SU-DHL-6 (cell line): ENCODE results near the gene NLRP1.

Experiments used
- EZH2phosphoT487 ChIP-seq: fragments of 200-600 bp; sonication (generic), shearing (Covaris generic); conservative IDR thresholded peaks from 2 replicates; pipeline ENCODE4 v1.6.1; 2018; ENCODE audit warnings: mild to moderate bottlenecking, antibody characterized with exemption, low read length, moderate library complexity, mixed read lengths
- TF ChIP-seq, protein P1 (sequence below): fragments of 200-600 bp; sonication (generic); IDR thresholded peaks from one replicate; pipeline ENCODE4 v1.5.1; 2017; ENCODE audit warnings: antibody characterized with exemption, mild to moderate bottlenecking, low read length, moderate library complexity; ENCODE audit not compliant: insufficient read depth, poor library complexity, severe bottlenecking

DNA sequence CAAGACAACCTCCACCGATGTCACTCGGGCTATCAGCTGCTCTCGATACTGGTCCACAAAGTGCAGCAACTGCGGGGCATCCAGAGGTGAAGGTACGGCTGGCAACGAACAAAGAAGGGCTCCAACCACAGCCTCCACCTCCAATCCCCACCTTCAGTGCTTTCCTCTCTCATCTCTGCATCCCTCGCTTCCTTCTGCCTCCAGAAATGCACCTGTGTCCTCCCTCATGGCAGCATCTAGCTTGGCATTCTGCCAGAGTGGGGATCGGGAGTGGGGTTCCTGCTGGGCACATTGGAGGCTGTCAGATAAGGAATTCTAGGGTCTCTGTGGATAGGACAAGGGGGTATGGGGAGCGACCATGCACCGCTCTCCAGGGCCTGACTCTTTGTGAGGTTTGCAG is 69.3 kb downstream of the NLRP1 start:
- TF ChIP-seq, protein P1, sequence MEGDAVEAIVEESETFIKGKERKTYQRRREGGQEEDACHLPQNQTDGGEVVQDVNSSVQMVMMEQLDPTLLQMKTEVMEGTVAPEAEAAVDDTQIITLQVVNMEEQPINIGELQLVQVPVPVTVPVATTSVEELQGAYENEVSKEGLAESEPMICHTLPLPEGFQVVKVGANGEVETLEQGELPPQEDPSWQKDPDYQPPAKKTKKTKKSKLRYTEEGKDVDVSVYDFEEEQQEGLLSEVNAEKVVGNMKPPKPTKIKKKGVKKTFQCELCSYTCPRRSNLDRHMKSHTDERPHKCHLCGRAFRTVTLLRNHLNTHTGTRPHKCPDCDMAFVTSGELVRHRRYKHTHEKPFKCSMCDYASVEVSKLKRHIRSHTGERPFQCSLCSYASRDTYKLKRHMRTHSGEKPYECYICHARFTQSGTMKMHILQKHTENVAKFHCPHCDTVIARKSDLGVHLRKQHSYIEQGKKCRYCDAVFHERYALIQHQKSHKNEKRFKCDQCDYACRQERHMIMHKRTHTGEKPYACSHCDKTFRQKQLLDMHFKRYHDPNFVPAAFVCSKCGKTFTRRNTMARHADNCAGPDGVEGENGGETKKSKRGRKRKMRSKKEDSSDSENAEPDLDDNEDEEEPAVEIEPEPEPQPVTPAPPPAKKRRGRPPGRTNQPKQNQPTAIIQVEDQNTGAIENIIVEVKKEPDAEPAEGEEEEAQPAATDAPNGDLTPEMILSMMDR, result no peak
- TF ChIP-seq EZH2phosphoT487, result no peak
